Measurements from ENCODE around the gene TMEM120B.

DNA sequence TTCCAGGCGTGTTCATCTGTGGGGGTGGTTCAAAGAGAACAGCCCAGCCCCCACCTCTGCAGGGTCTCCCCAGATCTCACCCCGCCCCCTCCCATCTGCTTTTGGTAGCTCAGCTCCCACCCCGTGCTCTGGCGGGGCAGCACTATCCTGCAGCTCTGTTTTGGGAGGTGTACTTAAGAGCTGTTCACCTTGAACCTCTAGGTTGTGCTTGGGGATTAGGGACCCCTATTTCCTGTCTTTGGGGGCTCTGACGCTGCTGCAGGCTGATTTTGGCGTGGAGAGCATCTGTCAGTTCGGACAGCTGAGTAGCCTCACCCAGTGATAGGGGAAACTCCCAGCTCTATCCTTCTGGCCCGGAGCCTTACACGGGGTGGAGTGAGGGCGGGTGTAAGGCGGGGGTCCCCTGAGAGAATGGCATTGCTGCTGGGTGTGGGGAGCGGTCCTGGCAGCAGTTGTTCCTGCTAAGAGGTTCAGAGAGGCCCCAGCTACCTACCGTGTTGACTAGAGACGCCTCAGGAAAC lies 765 bp downstream of the TMEM120B start:
- TF ChIP-seq POLR2A (IDR thresholded peaks at IDR 0.05): no peak
- TF ChIP-seq, protein P1, sequence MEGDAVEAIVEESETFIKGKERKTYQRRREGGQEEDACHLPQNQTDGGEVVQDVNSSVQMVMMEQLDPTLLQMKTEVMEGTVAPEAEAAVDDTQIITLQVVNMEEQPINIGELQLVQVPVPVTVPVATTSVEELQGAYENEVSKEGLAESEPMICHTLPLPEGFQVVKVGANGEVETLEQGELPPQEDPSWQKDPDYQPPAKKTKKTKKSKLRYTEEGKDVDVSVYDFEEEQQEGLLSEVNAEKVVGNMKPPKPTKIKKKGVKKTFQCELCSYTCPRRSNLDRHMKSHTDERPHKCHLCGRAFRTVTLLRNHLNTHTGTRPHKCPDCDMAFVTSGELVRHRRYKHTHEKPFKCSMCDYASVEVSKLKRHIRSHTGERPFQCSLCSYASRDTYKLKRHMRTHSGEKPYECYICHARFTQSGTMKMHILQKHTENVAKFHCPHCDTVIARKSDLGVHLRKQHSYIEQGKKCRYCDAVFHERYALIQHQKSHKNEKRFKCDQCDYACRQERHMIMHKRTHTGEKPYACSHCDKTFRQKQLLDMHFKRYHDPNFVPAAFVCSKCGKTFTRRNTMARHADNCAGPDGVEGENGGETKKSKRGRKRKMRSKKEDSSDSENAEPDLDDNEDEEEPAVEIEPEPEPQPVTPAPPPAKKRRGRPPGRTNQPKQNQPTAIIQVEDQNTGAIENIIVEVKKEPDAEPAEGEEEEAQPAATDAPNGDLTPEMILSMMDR (IDR thresholded peaks at IDR 0.05): no peak

Measured in body of pancreas (tissue), 4 donors.